ENCODE measurements around the gene GH1. TPM values are rescaled to one million over a fixed set of nuclear protein-coding genes. Genes with fewer than 3 reads are reported as not detected.

GH1 gene
- total RNA-seq, 1 experiment from 2014 or later: not detected

DNA sequence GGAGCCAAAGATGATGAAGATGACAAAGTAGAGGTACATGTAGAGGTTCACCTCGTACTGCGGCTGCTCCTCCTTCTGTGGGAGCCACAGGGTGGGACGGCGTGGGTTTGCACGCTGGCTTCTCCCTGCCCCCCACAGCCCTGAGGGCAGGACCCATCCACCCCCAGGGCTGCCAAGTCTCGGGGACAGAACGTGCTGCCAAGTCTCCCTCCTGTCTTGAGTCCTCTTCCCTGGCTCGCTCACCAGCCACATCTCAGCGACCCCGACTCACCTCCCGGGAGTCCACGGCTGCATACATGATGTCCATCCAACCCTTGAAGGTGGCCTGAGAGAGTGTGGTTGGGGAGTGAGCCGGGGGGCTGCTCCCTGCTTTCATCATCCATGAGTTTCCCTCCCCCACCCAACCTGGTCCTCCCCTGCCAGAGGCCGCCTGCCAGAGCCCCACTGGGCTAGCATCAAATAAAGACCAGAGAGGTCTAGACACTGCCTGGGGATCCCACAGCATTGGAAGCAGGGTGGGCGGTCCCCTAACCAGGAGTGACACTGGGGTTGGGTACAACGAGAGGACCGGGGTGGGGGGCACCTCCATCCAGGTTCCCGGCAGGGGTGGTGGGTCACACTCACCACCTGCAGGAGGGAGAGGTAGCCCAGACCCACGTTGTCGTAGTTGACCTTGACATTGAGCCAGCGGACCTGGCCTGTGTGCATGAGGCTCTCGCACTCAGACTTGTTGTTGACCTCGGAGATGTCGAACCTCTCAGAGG is 26.3 kb upstream of the GH1 start:
- no peak for DNase-seq (ENCODE audit: low spot score)

DNA sequence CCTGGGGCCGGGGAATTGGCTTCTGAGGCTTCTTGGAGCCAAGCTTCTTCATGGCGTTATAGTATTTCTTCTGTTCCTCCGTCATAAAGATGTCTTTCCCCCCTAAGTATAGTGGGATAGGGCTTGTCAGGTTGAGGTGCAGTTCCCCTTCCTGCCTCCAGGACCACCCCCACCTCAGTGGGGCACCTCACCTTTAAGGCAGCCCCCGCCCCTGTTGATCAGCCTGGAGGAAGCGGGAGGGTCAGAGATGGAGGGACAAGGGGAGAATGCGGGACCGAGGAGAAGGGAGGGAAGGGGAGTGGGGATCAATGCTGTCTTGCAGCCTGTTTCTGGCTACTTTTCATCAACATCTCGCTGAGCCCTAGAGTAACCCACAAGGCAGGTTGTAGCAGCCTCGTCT is 25.1 kb upstream of the GH1 start:
- DNase-seq (ENCODE audit: low spot score): no peak

DNA sequence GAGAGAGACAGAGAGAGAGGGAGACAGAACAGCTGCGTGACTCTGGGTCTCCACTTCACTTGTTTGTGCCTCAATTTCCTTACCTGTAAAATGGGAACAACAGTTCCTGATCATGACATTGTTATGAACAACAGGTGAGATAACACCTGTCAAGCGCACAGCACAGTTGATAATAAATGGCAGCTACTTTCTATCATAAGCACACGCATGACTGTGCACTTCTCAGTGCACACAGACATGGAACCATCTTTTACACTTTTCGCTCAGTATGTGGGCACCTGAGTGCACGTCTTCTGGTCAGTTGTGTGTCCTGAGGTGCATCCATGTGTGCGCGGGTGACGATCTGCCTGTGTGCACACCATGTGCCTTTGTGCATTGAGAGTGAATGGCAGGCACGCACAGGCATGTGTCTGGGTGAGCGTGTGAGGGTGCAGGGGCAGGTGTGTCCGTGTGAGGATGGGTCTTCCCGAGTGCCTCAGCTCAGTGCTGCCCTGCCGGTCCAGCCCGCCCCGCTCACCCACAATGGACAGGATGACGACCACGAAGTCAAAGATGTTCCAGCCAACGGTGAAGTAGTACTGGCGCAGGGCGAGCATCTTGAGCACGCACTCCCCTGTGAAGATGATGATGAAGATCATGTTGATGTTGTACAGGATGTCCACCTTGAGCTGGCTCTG is 23.8 kb upstream of the GH1 start:
- DNase-seq (ENCODE audit: low spot score): no peak

DNA sequence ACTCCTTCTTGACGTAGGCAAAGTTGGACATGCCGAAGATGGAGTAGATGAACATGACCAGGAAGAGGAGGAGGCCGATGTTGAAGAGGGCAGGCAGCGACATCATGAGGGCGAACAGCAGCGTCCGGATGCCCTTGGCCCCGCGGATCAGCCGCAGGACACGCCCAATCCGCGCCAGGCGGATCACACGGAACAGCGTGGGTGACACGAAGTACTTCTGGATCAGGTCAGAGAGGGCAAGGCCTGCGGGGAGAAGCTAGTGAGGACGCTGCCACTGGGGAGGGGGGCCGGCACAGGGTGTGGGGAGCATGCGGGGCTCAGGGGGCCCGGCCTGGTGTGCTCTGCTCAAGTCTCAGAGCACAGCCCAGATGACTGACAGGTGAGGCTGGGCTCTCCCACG is 23.1 kb upstream of the GH1 start:
- DNase-seq (ENCODE audit: low spot score): no peak

DNA sequence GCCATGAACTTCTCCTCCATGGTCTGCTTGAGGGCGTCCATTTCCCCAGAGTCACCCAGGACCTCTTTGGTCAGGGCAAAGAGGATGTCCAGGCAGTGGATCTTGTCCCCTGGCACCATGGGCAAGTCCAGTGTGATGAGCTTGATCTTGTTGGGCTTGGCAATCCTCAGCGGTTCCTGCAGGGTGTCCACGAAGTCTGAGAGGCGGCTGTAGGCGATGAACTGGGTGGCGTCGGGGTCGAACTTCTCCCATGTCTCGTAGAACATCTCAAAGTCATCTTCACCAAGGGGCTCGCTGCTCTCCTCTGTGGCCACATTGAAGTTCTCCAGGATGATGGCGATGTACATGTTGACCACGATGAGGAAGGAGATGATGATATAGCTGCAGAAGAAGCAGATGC is 22.5 kb upstream of the GH1 start:
- no peak for DNase-seq (ENCODE audit: low spot score)

DNA sequence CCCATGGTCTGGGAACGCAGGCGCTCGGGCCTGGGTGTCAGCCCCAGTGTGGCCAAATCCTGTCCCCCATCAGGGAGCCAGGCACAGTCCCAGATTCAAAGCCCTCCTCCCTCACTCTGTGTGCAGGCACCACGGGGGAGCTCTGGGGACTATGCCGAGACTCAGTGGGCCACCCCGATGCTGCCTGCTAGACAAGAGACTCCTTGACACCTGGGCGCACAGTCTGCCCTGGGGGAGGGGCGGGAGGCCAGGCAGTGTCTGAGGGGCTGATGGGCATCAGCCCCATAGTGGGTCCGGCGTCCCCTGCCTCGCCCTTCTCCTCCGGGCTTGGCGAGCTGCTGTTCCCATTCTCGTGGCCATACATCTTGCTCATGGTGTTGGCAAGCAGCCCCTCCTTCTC is 21.9 kb upstream of the GH1 start:
- no peak for DNase-seq (ENCODE audit: low spot score)

DNA sequence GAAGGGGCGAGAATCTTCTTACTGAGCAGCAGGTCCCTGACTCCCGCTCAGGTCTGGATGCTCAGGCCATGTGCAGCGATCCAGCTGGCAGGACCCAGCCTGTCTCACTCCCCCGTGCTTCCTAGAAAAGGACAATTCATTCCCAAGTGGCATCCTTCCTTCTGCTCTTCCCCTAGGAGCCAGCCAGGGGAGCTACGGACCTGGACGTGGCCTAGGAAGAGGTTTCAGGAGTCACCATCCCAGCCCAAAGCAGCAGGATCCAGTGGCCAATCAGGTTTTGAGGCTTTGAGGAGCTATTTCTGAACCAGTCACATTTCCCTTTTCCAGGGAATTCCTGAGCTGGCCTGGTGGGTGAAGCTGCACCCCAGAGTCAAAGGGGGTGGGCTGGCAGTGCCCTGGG is 21.2 kb upstream of the GH1 start:
- DNase-seq (ENCODE audit: low spot score): no peak

DNA sequence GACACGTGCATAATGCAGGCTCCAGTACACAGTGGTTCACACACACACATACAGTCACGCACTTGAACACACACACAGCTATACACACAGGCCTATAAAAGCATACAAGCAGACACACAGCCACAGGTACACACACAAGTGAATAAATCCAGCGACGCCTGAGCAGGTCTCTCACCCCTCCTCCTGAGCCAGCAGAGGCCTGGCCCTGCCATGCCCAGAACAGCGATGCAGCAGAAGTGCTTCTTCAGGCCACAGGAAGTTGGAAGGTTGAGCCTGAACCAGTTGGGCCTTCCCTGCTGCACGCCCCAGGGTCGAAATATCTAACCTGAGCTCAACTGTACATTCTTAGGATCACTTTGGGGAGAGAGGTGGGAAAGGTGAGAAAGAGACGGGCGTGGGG is 20.8 kb upstream of the GH1 start:
- DNase-seq (ENCODE audit: low spot score): no peak

DNA sequence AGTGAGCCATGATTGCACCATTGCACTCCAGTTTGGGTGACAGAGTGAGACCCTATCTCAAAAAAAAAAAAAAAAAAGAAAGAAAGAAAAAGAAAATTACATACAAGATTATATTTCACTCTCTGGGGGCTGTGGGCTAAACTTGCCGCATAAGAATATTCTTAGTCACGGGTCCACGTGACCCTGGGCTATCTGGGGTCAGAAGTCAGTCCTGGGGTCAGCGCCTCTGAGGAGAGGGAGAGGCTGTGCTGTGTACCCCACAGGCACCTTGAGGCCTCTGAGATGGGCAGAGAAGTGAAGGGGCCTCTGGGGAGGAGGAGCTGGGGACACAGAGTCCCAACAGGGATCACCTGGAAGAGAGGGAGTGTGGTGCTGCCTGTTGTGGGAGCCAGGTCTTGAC is 19.3 kb upstream of the GH1 start:
- no peak for DNase-seq (ENCODE audit: low spot score)

DNA sequence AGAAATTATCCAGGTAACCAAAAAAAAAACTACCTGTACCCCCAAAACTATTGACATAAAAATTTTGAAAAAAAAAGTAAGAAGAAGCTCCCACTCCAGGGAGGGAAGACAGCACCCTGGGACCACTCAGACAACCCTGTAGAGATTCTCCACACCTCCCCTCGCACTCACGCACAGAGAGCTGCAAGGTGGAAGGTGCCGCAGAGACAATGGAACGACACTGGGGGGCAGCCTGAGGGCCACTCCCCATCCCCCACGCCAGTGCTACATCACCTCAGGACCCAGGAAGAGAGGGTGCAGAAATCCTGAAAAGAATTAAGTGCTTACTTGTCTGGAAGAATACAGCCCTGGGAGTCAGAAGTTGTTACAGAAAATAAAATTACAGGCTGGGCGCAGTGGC is 18.7 kb upstream of the GH1 start:
- no peak for DNase-seq (ENCODE audit: low spot score)

DNA sequence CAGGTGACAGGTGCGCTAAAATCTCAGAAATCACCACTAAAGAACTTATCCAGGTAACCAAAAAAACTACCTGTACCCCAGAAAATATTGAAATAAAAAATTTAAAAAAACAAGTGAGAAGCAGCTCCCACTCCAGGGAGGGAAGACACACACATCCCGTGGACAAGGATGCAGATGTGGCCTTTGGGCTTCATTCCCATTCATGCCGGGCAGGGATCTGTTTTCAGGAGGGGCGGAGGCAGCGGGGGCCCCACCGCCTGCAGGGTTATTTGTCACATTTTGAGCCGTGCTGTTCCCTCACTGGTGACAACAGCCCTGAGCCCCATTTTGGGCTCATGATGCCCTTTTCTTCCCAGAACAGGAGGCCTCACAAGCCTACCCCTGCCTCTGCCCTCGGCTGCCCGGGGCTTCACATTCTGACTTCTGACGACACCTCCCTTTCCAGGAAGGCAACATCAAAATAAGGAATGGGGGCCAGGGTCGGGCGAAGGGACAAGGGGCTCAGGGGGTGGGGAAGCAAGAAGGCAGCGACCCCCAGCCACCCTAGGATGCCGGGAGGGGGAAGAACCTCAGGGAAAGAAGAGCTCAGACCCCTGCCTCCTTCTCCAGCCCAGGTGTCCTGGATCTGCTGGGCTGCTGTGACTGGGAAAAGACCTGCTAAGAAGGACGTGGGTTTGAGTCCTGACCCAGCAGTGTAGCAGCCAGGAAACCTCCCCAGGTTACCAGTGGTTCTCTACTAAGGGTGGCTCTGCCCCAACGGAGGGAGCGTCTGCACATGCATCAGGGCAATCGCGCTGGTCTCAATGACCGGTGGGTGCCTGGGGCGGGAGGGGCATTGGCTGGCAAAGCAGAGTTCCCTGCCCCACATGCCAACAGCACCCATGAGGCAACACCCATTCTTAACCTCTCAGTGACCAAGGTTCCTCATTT is 15.8 kb upstream of the GH1 start:
- DNase-seq (ENCODE audit: low spot score): no peak

DNA sequence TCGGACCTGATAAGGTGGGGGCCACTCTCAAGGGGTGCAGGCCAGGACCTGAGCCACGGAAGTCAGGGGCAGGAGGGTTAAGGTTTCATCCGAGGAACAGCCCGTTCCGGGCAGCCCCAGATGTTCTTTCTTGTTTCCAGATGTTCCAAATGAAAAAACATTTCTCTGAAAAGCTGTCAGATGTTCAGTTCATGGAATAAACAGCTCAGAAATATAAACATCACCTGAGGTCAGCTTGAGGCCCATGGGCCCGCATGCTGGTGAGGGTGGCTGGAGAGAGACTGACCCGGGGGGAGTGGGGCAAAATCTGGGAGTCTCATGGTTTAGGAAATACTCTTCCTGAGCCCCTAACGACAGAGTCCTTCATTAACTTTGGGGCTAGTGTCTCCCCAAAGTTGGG is 15.0 kb upstream of the GH1 start:
- no peak for DNase-seq (ENCODE audit: low spot score)

DNA sequence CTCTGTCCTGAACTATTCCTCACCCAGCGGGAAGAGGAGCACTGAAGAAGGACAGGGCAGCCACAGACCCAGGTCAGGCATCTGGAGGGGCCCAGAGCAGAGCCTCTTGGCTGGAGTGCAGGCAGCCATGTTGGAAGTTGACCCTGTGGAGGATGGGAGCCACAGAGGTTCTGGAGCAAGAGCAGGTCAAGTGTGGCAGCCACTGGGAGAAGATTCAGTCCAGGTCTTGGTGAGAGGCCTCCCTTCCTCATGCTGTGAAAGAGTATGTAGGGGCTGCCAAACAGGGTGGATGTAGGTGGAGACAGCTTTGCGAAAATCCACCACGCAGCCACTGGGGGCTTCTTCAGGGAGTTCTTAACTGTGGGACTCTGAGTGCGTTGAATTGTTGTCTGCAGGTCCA is 14.1 kb upstream of the GH1 start:
- DNase-seq (ENCODE audit: low spot score): no peak

DNA sequence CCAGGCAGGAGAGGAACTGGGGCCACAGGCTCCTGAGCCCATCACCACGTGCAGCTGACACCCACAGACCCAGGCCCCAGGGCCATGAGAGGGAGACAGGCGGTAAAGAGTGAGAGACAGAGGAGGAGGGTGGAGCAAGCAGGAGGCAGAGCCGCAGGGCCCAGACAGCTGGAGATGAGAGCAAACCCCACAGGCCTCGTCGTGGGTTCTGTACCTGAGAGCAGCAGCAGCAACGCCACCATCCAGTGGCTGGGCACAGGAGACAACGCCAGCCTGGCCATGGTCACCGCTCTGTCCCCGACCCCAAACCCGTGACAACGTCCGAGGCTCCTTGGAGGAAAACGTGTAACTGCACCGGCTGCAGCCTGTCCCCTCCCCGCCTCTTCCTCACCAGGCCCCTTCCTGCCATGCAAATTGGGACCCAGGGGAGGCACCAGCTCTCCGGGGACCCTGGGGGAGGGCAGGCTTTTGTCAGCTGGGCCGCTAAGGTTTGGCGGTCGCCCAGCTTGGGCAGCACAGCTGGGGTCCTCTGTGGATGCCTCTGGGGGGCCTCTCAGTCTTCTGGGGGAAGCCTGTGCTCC is 13.4 kb upstream of the GH1 start, which contains the start of gene CD79B:
Gene CD79B (minus strand): TSS at position 351 of the 581 bp plus-strand sequence. CDS start 70 bp downstream, at position 281.
- no peak for DNase-seq (ENCODE audit: low spot score)

DNA sequence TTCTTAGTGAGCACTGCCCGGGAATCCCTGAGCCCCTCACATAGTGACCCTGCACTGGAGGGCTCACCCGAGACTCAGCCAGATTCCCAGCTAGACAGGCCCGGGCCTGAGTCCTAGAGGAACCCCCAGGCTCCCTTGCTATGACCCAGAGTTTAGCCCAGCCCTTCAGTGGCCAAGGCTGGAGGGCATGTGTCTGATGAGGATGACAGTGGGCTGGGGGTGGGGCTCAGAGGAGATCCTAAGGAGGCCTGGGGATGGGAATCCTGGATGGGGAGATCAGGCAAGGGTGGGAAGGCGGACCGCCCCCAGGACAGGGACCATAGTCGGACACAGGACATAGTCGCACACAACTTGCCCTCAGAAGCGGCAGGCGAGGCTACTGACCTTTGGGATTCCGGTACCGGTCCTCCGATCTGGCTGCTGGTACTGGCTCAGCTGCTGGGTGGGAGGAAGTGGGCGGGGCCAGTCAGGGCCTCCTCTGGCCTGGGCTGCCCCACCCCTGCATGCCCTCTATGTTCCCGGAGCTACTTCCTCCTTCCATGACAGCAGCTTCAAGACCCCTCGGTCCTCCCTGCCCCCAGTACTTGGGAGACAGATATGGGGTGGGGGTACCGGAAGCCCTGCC is 12.4 kb upstream of the GH1 start:
- no peak for DNase-seq (ENCODE audit: low spot score)

DNA sequence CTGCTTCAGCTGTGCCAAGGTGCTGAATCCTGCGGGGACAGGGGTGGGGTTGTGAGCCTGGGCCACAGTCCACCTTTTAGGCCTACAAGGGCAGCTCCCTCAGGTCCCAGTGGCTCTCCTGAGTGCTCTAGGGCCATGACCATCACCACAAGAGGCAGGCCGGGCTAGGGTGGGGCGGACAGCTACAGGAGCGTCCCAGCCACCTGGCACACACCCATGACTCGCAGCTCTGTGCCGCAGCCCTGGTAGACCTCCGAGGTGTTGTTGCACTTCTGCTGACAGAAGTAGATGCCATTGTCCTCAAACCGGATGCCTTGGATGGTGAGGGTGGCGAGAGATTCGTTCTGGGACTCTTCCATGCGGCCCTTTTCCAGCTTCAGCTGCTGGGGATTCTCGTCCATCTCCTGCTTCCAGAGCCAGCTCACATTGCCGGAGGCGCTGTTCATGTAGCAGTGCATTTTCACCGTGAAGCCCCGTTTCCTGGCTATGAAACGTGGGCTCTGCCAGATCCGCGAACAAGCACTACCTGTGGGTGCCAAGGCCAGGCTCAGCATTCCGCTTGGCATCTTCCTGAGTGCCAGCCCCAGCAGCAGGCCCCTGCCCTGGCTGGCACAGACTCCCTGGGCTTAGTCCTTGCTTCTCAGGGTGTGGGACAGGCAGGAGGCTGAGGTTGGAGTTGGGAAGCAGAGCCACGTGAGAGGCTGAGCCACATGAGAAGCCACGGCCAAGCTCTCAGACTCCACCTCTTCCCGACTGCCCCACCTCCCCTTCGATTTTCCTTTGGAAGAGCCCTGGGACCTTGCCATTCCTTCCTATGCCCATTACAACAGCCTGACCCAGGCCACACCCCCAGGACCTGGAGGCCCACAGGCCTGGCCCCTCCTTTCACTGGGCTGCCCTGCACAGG is 11.5 kb upstream of the GH1 start:
- no peak for DNase-seq (ENCODE audit: low spot score)

DNA sequence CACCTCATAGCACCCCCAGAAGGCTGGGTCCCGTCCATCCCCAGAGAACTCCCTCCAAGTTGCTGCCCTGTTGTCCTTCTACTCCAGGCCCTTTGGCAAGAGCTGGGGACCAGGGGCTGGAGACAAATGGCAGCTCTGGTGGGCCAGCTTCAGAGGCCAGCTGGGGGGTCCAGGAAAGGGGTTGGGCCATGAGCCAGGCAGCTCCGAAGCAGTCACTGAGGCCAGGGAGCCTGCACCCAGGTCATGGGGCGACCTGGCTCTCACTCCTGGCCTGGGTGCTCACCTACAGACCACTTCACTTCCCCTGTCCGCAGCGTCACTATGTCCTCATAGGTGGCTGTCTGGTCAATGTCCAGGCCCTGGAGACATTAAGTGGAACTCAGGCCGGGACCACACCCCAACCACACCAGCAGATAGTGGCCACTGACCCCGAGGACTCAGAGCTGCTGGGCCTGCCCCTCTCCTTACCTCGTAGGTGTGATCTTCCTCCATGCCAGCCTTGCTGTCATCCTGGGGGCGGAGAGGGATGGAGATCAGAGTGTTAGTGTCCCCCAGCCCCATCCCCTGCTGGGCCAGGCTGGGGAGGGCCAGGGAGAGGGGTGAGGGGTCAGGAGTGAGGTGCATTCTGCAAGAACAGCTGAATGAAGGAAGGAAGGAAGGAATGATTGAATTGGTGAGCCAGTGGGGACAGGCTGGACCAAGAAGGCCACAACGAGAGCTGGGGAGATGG is 10.5 kb upstream of the GH1 start:
- DNase-seq (ENCODE audit: low spot score): no peak

DNA sequence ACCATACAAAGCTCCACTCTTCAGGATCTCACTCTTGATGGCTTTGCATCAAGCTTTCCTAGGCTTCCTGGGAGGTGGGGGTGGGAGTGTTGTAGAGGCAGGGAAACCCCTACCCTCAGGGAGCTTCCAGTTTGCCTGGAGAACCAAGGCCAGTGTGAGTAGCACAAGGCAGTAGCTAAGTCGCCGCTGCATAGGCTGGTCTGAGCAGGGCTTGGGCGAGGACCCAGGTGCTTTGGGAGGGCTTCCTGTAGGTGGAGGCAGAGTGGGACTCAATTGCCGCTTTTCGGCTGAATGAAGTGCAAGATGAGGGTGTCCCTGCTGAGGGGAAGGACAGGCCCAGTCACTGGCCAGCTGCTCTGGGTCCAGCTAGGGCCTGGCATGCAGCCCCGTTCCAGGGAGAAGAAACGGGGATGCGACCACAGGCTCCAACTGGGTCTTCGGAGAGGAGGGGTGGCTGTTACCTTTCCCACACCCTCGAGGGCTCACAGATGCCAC is 9.6 kb upstream of the GH1 start:
- no peak for DNase-seq (ENCODE audit: low spot score)

DNA sequence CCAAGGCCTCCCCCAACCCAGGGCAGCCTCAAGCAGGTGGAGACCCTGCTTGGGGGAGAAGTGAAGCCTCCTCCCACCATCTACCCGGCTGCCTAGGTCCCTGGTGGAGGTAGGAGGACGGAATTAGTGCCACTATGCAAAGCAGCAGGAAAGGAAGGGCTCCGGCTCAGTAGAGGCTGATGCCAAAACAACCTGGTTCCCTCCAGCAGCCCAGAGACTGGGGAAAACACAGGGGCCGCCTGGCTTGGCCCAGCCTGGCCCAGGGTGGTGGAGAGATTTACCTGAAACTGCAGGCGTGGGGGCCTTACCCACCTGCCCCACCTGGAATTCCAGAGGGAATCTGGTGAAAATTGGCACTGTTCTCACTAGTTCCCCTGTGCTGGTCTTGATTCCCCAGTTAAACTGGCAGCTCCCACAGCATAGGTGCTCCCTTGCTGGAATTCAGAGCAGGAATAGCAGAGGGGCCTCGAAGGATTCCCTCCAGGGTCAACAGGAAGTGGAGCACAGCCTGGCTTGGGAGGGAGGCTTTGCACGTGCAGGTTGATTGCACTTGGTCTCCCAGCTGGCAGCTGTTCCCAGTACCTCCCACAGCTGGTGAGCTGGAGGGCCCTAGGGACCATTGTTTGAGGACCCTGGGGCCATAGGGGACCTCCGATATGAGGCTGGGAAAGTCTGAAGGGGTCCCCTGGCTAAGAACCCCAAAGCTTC is 9.0 kb upstream of the GH1 start:
- DNase-seq (ENCODE audit: low spot score): no peak

Measured in H4 (cell line).